ENCODE results near the gene ARID1B. TPM values are rescaled to one million over a fixed set of nuclear protein-coding genes. Genes with fewer than 3 reads are reported as not detected.

Gene ARID1B
- total RNA-seq, 1 donor from 2014 or later = 67.5 TPM

DNA sequence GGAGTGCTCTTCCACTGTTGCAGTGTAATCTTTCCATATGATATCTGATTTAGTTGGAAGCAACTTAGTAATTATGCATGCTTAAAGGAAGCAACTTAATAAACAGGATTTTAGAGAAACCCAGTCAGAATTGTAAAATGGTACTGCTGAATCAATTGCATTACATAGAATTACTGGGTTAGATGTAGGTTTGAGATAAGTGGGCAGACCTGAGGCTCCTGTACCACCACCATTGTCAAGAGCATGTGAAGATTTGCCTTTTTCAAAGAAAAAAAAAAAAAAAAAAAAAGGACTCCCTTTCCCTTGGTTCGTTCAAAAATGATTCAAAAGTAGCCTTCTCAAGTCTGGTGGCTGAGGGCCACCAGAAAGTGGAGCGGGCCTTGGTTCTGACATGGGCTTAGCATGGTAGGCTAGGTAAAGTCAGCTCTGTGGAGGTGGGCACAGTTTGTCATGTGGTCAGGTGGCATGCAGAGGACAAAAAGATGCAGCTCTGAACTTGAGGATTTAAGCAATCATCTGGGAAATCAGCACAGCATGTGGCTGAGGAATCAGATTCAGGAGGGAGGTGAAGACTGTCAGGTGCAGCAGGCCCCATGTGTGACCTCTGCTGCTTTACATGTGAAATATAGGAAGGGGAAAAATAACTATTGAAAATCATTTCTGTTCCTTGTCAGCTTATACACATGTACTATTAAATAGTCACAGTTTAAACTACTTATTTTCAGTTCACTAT is 32.4 kb downstream of the ARID1B start:
- Mint-ChIP-seq H3K4me3 (no peak overlapping the region), H3K36me3 (ENCODE audit: low read depth) (peaks cover 7% of the 10 kb centered on the region), H3K9me3 (no peaks in the 10 kb centered on the region), H3K27ac (no peak overlapping the region), H3K27me3 (no peaks in the 10 kb centered on the region), H3K4me1 (peaks cover 23% of the 10 kb centered on the region)
- no peak for DNase-seq
- intact Hi-C loops (cut with micrococcal nuclease) = no loop called here

DNA sequence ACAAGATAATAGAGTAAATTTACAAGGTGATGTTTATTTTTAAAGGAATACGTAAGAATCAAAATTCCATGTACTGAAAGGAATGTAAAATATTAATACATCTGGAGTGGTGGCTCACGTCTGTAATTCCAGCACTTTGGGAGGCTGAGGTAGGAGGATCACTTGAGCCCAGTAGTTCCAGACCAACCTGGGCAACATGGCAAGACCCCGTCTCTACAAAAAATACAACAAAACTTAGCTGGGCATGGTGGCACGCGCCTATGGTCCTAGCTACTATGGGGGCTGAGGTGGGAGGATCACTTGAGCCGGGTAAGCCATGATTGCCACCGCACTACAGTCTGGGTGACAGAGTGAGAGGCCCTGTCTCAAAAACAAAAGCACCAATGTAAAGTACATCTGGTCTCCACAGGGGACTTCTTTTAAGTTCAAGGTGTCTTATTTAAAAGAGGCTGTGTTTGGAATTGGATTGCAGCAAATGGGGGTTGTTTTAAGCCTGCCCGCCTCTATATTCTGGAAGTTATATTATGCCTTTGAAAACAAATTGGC is 36.9 kb downstream of the ARID1B start:
- peaks cover 18% of the 10 kb centered on the region for H3K4me1 Mint-ChIP-seq
- H3K27ac Mint-ChIP-seq = no peak overlapping the region
- H3K27me3 Mint-ChIP-seq = no peaks in the 10 kb centered on the region
- no peak overlapping the region for H3K4me3 Mint-ChIP-seq
- H3K36me3 Mint-ChIP-seq (ENCODE audit: low read depth) = peaks cover 7% of the 10 kb centered on the region
- intact Hi-C loops (cut with micrococcal nuclease) = no loop called here
- no peak for DNase-seq
- no peaks in the 10 kb centered on the region for H3K9me3 Mint-ChIP-seq

DNA sequence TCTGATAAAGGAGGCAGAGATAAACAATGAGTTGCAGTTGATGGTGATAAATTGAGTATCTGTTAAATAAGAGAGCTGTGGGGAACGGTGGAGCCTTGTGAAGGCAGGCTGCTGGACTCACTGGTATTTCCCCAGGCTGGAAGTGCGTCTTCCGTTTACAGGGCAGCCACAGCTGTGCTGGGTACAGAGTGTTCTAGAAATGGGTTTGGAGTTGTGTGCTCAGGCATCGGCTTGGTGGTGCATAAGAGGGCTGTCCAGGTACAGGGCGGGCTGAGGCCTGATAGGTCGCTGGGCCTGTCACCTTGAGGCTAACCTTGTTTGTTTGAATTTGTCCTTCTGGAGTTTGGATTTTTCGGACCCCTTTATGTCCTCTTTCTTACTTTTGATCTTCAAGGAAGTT is 39.3 kb downstream of the ARID1B start:
- H3K4me3 Mint-ChIP-seq = no peak overlapping the region

DNA sequence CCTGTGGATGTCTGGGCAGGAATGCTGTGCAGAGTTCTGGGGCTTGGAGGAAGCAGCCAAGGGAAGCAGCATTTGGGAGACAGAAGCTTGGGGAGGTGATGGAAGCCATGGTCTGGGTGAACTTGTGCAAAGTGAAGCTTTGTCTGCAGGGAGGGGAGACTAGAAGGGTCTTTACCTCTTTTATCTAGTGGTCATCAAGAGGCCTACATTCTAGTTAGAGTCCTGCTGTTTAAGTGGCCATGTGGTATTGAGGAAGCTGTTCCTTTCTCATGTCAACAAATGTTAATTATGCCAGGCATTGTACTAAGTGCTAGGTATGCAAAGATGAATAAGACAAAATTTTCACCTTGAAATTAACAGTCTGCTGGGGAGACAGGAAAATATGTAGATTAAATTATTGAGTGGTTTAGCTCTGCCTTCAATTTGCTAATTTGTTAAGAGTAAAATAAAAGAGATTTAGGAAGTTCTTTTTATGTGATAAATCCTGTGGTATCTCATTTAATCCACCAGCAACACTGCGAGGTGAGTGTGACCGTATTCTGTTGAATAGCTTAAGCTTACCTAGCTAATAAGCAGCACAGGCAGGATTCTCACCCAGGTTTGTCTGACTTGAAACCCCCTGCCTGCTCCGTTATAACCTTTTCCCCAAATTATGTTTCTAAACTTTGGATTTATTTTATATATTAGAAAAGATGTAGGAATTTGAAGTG is 43.1 kb downstream of the ARID1B start:
- H3K27ac Mint-ChIP-seq = no peak overlapping the region
- no peaks in the 10 kb centered on the region for H3K36me3 Mint-ChIP-seq (ENCODE audit: low read depth)
- intact Hi-C loops (cut with micrococcal nuclease) = no loop called here
- H3K4me1 Mint-ChIP-seq = peaks cover 29% of the 10 kb centered on the region
- no peaks in the 10 kb centered on the region for H3K27me3 Mint-ChIP-seq
- no peaks in the 10 kb centered on the region for H3K9me3 Mint-ChIP-seq
- no peak for DNase-seq
- no peak overlapping the region for H3K4me3 Mint-ChIP-seq

More for the DNA sequence above, 39.3 kb downstream of the ARID1B start:
- Mint-ChIP-seq H3K27ac (no peak overlapping the region), H3K9me3 (no peaks in the 10 kb centered on the region), H3K4me1 (peaks cover 19% of the 10 kb centered on the region), H3K27me3 (no peaks in the 10 kb centered on the region), H3K36me3 (ENCODE audit: low read depth) (no peaks in the 10 kb centered on the region)
- DNase-seq = no peak
- intact Hi-C loops (cut with micrococcal nuclease) = no loop called here

DNA sequence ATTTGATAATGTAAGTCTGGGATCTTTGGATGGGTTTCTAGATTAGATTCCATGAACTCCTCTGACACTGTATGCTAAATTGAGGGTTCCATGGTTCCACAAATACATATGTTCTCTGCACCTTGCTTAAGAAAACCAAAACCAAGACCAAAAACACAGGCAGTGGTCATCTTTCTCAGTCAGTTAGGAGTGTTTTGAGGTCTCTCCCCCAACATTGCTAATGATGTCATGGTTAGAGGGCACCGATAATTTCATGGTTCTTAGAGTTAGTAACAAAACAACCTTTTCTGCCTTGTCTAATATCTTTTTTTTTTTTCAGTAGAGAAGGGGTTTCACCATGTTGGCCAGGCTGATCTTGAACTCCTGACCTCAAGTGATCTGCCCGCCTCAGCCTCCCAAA is 44.5 kb downstream of the ARID1B start:
- no peak overlapping the region for H3K27ac Mint-ChIP-seq

DNA sequence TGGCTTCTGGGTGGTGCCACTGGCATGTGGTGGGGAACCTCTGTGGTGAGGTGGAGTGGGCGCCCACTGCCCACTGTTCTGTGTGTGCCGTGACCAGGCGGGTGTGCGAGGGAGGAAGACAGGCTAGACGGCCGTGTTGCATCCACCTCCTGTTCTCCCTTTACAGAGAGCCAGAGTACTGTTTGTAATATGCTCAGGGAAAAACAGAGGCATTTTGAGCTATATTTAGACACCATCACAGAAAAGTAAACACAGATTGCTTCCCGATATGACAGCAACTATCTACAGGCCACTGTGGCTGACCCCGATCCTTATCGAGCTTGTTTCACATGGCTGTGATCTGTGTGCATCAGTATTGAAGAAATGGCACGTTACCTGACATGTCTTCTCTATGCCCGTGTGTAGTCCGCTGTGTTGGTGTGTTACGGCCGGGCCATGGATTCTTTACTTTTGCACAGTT is 45.6 kb downstream of the ARID1B start:
- Mint-ChIP-seq H3K36me3 (ENCODE audit: low read depth) (peaks cover 1% of the 10 kb centered on the region), H3K4me3 (no peak overlapping the region), H3K27me3 (no peaks in the 10 kb centered on the region)

More for the DNA sequence above, 44.5 kb downstream of the ARID1B start:
- H3K4me1 Mint-ChIP-seq = peaks cover 28% of the 10 kb centered on the region
- H3K36me3 Mint-ChIP-seq (ENCODE audit: low read depth) = no peaks in the 10 kb centered on the region
- H3K27me3 Mint-ChIP-seq = no peaks in the 10 kb centered on the region
- no peaks in the 10 kb centered on the region for H3K9me3 Mint-ChIP-seq
- intact Hi-C loops (cut with micrococcal nuclease) = no loop called here
- no peak overlapping the region for H3K4me3 Mint-ChIP-seq
- no peak for DNase-seq

DNA sequence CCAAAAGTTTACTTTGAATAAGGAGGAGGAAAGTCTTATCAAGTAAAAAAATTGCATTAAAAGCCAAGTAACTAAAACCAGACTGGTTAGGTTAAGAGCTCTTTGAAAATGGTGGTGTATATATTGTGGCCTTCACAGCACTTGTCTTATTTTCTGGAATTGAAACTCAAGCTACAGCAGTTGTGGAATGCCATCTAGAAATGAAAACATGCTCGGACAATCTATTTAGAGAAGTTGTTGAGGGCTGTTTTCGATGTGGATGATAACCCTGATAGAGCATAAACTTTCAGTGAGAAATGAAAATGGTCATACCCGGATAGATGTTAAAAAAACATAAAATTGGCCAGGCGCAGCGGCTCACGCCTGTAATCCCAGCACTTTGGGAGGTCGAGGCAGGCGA is 47.0 kb downstream of the ARID1B start:
- no peak for DNase-seq
- Mint-ChIP-seq H3K4me1 (peaks cover 37% of the 10 kb centered on the region), H3K27ac (no peak overlapping the region), H3K9me3 (no peaks in the 10 kb centered on the region), H3K4me3 (no peak overlapping the region), H3K36me3 (ENCODE audit: low read depth) (peaks cover 5% of the 10 kb centered on the region), H3K27me3 (no peaks in the 10 kb centered on the region)
- intact Hi-C loops (cut with micrococcal nuclease) = no loop called here

More for the DNA sequence above, 45.6 kb downstream of the ARID1B start:
- no peak for DNase-seq
- intact Hi-C loops (cut with micrococcal nuclease) = no loop called here
- peaks cover 34% of the 10 kb centered on the region for H3K4me1 Mint-ChIP-seq
- no peaks in the 10 kb centered on the region for H3K9me3 Mint-ChIP-seq
- H3K27ac Mint-ChIP-seq = no peak overlapping the region

DNA sequence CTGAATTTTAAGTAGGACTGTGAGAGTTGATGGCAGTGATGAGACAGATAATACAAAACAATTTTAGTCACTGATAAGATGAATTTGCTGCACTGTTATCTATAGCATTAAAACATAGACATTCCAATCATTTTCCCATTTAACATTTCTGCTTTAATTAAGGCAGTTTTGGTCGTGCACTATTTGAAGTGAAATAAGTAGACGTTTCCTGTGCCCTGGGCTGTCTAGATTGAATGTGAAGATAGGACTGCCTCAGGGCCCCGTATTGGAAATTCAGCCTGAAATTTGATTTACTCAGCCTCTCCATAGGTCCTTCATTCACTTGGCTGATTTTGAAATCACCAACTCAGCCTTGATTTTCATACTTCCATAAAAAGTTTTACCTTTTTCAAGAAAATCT is 48.3 kb downstream of the ARID1B start:
- Mint-ChIP-seq H3K4me1 (peaks cover 32% of the 10 kb centered on the region), H3K4me3 (no peak overlapping the region), H3K27ac (no peak overlapping the region), H3K27me3 (no peaks in the 10 kb centered on the region), H3K9me3 (no peaks in the 10 kb centered on the region), H3K36me3 (ENCODE audit: low read depth) (peaks cover 5% of the 10 kb centered on the region)
- intact Hi-C loops (cut with micrococcal nuclease) = no loop called here
- DNase-seq = no peak

DNA sequence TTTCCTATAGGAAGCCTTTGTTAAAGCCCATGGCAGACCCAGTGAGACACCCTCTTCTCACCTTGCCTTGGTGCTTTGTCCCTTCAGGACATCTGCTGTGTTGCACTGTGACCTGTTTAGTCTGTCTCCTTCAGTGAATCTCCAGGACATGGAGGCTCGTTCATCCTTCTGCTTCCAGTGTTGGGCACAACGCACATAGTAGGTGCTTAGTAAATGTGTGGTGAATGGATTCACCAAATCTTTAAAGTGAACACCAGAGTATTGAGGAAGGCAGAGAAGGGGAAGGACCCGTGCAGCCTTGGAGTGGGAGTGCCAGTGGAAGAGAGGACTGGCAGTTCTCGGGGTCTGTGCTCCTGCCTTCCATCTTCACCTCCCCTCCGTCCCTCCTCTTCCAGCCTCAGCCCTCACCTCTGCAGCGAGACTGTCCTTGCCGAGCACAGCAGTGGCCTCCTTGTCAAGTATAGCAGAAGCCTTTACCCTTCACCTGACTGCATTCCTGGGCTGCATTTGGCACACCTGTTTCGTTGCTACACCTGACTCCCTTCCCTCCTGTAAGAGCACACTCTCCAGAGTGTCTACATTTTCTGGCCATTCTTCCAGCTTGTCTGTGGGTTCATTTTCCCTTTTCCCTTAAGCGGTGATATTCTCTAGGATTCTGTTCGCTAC is 49.2 kb downstream of the ARID1B start:
- H3K36me3 Mint-ChIP-seq (ENCODE audit: low read depth) = peaks cover 12% of the 10 kb centered on the region
- H3K4me3 Mint-ChIP-seq = no peak overlapping the region
- intact Hi-C loops (cut with micrococcal nuclease) = no loop called here
- H3K4me1 Mint-ChIP-seq = peaks cover 35% of the 10 kb centered on the region
- no peak overlapping the region for H3K27ac Mint-ChIP-seq
- DNase-seq = no peak
- H3K27me3 Mint-ChIP-seq = no peaks in the 10 kb centered on the region
- H3K9me3 Mint-ChIP-seq = no peaks in the 10 kb centered on the region

DNA sequence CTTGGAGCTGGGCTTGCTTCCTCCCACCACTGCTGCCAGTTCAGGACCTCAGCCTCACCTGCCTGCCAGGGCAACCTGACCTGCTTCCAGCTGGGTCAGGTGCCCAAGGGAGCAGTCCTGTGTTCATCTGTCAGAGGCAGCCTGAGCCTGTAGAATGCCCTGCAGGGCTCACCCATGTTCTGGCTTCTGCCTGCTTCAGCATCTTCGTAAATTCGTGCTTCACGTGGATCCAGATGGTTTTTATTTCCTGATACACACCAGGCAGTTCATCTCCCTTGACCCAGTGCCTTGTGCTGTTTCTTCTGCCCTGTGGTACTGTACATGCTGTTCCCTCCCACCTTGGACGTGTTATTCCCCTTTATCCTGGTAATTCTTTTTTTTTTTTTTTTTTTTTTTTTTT is 50.2 kb downstream of the ARID1B start:
- no peak for DNase-seq
- Mint-ChIP-seq H3K36me3 (ENCODE audit: low read depth) (peaks cover 15% of the 10 kb centered on the region), H3K27ac (no peak overlapping the region), H3K4me3 (no peak overlapping the region), H3K9me3 (no peaks in the 10 kb centered on the region), H3K27me3 (no peaks in the 10 kb centered on the region), H3K4me1 (peaks cover 26% of the 10 kb centered on the region)
- intact Hi-C loops (cut with micrococcal nuclease) = no loop called here

DNA sequence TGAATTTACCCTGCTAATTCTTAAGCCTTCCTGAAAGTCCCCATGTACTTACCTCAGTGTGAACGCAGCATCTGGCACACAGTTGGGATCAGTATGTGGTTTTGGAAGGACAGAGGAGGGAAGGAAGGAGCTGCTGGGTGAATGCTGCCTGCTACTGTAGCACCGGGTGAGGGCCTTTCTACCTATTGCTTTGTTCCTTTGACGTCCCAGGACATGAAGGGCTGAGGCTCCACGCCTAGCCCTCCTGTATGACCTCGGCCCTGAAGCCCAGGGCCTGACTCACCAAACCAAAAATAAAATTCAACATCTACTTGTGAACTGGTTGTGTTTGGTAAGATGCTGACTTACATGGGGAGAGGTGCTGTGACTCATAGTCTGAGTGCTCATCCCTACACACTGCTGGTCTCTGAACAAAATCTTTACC is 51.1 kb downstream of the ARID1B start:
- DNase-seq = no peak
- Mint-ChIP-seq H3K27ac (peak overlapping the region; percentile 56), H3K9me3 (no peaks in the 10 kb centered on the region), H3K4me1 (peaks cover 27% of the 10 kb centered on the region), H3K36me3 (ENCODE audit: low read depth) (peaks cover 19% of the 10 kb centered on the region), H3K27me3 (no peaks in the 10 kb centered on the region), H3K4me3 (no peak overlapping the region)
- intact Hi-C loops (cut with micrococcal nuclease) = no loop called here

DNA sequence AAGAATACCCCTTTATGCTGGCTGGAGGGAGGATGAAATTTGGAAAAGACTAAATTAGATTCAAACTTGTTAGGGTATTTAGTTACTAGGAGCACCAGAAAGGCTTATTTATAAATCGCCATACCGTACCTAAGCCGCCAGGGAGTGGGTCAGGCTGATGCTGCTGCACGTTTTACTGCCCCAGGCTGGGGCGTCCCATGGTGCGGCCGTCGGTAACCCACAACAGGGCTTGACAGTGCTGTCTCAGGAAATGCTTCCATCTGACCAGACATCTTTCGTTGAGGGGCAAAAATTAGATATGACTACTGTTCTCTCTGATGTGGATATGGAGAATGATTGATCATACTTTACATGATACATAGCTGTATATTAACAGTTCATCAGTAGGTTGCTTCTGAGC is 52.9 kb downstream of the ARID1B start:
- H3K4me1 Mint-ChIP-seq = peaks cover 25% of the 10 kb centered on the region
- DNase-seq = no peak

DNA sequence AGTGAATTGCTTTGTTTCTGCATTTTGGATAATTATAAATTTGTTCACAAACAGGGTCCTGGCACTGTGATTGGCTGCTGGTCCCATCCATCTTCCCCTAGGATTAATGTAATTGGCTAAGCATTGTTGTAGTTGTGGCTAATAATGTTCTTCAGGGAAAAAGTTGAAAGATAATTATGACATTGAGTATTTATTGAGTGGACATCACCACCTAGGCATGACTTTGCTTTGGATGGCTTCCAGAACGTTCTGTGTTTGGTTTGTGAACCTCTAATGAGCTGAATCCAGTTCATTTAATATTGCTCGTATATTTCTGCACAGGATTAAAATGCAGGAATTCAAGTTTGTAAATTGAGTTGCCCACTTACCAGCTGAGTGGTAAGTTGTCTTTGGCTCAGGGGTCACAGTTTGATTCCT is 55.1 kb downstream of the ARID1B start:
- Mint-ChIP-seq H3K4me1 (peaks cover 17% of the 10 kb centered on the region), H3K36me3 (ENCODE audit: low read depth) (peaks cover 24% of the 10 kb centered on the region), H3K27me3 (no peaks in the 10 kb centered on the region), H3K9me3 (no peaks in the 10 kb centered on the region), H3K27ac (no peak overlapping the region), H3K4me3 (no peak overlapping the region)
- DNase-seq = no peak
- intact Hi-C loops (cut with micrococcal nuclease) = no loop called here

More for the DNA sequence above, 52.9 kb downstream of the ARID1B start:
- Mint-ChIP-seq H3K27me3 (no peaks in the 10 kb centered on the region), H3K27ac (no peak overlapping the region), H3K9me3 (no peaks in the 10 kb centered on the region), H3K36me3 (ENCODE audit: low read depth) (peaks cover 19% of the 10 kb centered on the region), H3K4me3 (no peak overlapping the region)
- intact Hi-C loops (cut with micrococcal nuclease) = no loop called here

DNA sequence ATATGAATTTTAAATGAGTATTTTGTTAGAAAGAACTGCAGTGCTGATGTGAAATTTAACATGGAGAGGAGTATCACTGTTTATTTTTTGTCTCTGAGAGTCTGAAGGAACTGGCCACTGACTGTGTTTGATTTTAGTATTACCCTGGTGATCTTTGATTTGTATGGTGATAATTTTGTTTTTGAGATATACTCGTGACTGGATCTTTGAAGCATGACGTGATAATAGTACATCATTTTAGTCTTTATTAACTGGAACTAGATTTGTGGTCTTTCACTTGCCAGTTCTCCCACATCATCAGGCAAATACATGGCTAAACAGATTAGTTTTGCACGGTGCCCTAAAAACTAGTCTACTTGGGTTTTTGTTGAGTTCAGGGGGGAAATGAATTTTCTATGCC is 55.5 kb downstream of the ARID1B start:
- Mint-ChIP-seq H3K27me3 (no peaks in the 10 kb centered on the region), H3K36me3 (ENCODE audit: low read depth) (peaks cover 23% of the 10 kb centered on the region), H3K27ac (no peak overlapping the region), H3K4me3 (no peak overlapping the region), H3K4me1 (peaks cover 14% of the 10 kb centered on the region), H3K9me3 (no peaks in the 10 kb centered on the region)
- intact Hi-C loops (cut with micrococcal nuclease) = no loop called here
- DNase-seq = no peak
